ENCODE results near the gene DHX15.
"Not testable (repeated sequence)": the region's sequence is repeated elsewhere in the genome, so short reads cannot be mapped to it uniquely, and the experiment has no call there.

The DHX15 gene

GRCh38 chr4:24544208-24544988 lies 40.0 kb downstream of the DHX15 start:
- no peak for DNase-seq (ENCODE audit: low spot score)

DNA sequence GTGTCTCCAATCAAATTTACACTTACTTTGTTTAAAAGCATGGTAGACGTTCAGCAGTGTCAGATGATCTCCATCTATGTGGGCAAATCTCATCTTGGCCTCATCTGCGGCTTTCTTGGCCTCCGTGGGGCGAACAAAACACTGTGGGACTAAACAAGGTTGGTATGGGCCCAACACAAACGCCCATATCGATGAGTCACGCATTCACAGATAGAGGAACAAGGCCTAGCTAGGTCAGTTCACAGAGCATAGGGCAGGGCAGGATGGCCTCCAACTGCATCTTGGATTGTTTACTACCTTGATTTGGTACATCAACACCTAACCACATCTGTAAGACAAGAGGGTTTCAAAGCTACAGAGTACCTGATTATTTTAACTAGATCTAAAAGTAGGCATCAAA lies 47.3 kb downstream of the DHX15 start:
- DNase-seq (ENCODE audit: low spot score), result no peak

- no peak for DNase-seq (ENCODE audit: low spot score)
Measured at GRCh38 chr4:24535399-24535798, 49.0 kb downstream of the DHX15 start.

DNA sequence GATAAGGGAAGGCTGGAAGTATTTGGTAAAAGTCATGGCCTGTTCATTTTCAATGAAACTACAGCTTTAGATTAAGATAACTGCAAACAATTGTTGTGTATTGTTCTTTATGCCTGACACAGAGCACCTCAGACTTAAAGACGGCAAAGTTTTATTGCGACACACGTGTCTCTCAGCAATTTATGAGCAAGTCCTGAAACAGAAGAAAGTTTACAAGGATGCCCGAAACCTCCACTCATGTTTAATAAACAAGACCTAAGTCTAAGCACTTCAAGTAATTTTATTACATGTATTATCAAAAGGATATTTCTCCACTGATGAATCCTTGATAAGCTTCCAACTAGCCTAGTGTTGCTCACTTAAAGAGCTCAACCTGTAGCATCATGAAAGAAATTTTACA lies 51.0 kb downstream of the DHX15 start:
- no peak for DNase-seq (ENCODE audit: low spot score)

DNA sequence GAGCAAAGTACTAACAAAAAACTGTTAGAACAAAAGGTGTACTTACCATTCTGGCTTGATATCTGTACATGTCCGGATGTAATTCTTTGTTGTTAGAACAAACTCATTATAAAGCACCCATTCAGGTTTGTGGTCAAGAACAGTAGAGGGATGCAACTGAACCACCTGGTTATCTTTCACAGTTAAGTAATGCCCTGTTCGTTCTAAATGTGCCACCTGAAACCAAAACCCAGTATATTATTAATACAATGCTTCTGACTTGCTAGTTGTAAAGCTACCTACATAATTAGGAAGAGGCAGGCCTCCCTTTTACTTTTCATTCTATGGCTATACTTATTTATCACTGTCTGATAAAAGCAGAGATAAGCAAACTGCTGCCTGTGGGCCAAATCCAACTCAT lies 54.8 kb downstream of the DHX15 start:
- no peak for DNase-seq (ENCODE audit: low spot score)

DNA sequence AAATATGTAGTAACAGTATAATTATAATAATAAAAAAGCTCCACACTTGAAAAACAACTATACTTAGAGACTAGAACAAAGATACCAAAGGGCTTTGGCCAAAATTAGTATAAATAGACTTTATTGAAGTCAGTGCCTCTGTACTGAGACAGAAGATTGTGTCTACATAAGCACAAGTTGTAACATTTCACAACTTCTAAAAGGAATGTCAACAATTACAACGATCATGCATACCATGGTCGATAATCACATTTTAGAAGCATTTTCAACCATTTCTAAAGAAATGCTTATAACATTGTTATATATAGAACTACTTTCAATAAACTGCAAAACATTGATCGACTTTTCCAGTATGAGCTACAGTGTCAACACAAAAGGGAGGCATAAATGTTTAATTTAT lies 57.0 kb downstream of the DHX15 start:
- DNase-seq (ENCODE audit: low spot score), result no peak

DNA sequence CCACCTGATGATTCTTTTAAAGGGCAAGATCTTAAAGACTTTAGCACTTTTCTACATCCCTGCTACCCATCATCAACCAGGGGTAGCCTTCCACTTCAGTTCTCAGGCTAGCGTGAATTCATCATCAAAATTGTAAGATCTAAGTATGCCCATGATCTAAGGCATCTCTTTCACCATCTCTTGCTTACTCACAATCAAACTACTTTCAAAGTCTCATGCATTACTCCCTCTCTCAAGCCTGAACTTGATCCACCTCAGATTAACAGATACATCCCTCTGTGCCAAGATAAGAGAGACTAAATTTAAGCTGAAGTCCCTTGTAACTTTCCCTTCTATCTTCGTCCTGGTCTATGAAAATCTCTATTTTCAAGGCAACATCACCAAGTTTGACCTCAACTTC lies 62.8 kb downstream of the DHX15 start:
- DNase-seq (ENCODE audit: low spot score), result no peak

GRCh38 chr4:24519649-24520048 lies 64.7 kb downstream of the DHX15 start:
- DNase-seq (ENCODE audit: low spot score), result no peak

GRCh38 chr4:24517676-24518075 lies 66.7 kb downstream of the DHX15 start:
- DNase-seq (ENCODE audit: low spot score), result no peak

DNA sequence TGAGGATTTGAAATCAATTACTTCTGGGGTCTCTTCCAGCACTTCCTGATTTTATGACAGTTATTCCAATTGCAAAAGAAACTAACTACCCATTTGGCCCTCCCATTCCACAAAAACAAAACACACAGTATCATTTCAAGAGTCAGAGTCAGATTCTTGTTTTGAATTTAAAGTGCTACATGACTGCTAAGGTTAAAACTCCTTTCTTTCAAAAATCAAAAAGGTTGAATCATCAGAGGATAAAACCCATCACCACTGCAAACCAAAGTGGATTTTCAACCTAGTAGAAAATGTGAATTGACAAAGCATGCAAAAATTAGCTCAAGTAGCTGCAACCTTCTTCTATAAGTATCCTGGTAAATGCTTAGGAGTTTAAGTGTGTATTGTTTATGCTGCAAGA lies 67.4 kb downstream of the DHX15 start:
- DNase-seq (ENCODE audit: low spot score), result no peak

DNA sequence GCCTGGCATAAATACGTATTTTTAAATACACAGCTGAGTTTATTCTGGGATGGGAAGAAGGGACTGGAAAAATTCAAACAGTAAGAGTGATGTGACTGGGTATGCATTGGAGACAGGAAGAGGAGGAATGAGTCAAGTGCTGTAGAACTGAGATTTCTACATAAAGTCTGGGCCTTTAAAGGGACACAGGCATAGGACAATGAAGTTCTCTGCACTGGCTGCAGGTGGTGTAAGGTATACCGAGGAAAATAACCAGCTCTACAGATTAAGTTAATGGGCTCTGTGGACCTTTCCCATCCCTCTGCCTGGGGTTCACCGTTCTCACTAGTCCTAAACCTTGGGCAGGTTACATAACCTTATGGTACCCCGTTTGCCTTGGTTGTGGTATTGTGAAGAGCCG lies 68.7 kb downstream of the DHX15 start:
- DNase-seq (ENCODE audit: low spot score), result no peak

- DNase-seq (ENCODE audit: low spot score), result no peak
Measured at GRCh38 chr4:24514808-24515207, 69.5 kb downstream of the DHX15 start.

DNA sequence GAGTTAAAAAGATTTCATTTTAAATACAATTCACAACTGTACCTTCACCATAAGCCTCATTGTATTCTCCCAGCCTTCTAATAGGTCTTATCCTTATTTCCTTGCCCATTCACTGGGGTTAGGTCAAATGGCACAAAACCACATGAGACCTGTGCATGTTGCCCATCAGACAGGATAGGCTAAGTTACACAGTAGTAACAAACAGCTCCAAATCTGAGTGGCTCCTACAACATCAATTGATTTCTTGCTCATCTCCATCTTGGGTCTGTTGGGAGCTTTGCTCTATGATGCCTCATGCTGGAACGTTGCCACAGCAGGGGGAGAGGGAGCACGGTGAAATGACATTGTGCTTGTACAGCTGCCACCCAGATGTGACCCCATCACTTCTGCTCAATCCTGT lies 70.6 kb downstream of the DHX15 start:
- DNase-seq (ENCODE audit: low spot score), result no peak

GRCh38 chr4:24511371-24512063 lies 72.8 kb downstream of the DHX15 start:
- DNase-seq (ENCODE audit: low spot score), result no peak

GRCh38 chr4:24510091-24510490 lies 74.3 kb downstream of the DHX15 start:
- DNase-seq (ENCODE audit: low spot score), result no peak

GRCh38 chr4:24508541-24508940 lies 75.8 kb downstream of the DHX15 start:
- no peak for DNase-seq (ENCODE audit: low spot score)

GRCh38 chr4:24507439-24507838 lies 76.9 kb downstream of the DHX15 start:
- DNase-seq (ENCODE audit: low spot score), result no peak

DNA sequence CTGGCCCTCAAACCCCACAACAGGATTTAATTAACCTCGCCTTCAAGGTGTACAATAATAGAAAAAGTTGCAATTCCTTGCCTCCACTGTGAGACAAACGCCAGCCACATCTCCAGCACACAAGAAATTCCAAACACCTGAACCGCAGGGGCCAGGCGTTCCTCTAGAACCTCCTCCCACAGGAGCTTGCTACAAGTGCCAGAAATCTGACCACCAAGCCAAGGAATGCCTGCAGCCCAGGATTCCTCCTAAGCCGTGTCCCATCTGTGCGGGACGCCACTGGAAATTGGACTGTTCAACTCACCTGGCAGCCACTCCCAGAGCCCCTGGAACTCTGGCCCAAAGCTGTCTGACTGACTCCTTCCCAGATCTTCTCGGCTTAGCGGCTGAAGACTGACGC lies 81.3 kb downstream of the DHX15 start:
- DNase-seq (ENCODE audit: low spot score), result not testable (repeated sequence)

DNA sequence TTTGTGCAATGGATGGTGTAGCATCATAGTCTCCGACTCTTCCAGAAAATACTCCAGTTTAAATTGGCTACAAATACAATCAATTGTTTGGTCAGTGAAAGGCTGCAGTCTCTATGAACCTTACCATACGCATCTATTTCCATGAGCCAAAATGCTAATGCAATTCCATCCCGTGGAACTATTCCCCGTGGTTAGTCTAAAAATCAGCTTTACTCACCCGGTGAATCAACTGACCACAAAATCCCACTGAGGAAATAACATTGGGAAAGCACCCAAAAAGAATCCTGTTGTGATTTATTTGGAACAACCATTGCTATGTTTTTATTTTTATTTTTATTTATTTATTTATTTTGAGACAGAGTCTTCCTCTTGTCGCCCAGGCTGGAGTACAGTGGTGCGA lies 87.1 kb downstream of the DHX15 start:
- no peak for DNase-seq (ENCODE audit: low spot score)

DNA sequence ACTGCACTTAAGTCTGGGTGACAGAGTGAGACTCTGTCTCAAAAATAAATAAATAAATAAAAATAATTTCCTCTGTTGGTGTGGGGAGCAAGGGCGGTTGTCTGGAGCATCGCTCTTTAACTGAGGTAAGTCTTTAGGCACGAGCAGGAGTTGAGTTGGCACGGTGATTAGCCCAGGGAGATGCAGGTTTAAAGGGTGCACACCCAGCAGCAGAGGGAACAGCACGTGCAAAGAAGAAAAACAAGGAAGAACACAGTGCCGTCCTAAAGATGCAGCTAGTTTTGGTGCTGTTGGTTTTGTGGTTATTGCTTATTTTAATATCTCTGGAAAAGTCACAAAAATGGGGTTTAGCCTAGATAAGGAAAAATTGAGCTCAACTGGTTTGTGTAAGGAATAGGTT lies 87.8 kb downstream of the DHX15 start:
- DNase-seq (ENCODE audit: low spot score), result no peak

DNA sequence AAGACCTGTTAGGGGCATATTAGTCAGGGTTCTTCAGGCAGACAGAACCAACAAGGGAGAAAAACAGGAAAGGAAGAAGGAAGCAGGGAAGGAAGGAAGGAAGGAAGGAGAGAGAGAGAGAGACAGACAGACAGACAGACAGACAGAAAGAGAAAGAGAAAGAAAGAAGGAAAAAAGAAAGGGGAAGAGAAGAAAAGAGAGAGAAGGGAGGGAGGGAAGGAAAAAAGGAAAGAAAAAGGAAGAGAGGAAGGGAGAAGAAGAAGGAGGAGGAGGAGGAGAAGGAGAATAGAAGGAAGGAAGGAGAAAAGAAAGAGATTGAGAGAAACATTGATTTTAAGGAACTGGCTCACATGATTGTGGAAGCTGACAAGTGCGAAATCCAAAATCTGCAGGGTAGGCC lies 89.0 kb downstream of the DHX15 start:
- no peak for DNase-seq (ENCODE audit: low spot score)

GRCh38 chr4:24489870-24490269 lies 94.5 kb downstream of the DHX15 start:
- DNase-seq (ENCODE audit: low spot score), result no peak

- peak; percentile 59 for DNase-seq (ENCODE audit: low spot score)
Measured at GRCh38 chr4:24488399-24489164, 95.8 kb downstream of the DHX15 start.

All from hematopoietic multipotent progenitor cell treated with erythropoietin and hydrocortisone succinate and interleukin-3 and kit ligand, for 17 days (in vitro differentiated cells).